Measurements from ENCODE around the gene CAMTA1.

DNA sequence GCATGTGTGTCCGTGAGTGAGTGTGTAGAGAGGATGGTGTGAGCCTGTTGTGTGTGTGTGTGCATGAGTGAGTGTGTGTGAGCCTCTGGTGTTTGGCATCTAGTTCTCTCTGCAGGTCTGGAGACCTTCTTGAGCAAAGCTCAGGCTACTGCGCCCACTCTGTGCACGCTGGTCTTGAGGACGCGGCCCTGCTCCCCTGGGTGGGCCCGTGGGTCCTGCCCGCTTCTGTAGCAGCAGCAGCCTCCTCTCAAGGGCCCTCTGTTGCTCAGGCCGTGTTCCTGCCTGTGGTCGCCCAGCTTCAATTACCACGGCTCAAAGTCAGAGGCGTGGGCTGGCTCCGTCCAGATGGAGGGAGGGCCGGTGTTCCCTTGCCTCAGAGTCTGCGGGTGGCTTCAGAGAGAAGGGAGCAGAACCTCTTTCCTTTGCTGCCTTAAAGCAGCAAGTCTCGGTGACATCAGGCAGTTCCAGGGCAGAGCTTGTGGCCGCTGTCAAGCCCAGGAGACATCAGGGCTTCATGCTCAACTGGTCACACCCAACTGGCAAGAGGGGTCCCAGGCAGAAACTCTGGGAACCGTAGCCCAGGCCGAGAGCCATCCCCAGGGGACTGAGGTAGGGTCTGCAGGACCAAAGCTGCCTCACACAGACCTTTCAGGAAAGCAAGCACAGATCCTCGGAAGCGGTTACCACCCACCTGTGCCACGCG is 715.3 kb downstream of the CAMTA1 start:
- TF ChIP-seq, protein P1, sequence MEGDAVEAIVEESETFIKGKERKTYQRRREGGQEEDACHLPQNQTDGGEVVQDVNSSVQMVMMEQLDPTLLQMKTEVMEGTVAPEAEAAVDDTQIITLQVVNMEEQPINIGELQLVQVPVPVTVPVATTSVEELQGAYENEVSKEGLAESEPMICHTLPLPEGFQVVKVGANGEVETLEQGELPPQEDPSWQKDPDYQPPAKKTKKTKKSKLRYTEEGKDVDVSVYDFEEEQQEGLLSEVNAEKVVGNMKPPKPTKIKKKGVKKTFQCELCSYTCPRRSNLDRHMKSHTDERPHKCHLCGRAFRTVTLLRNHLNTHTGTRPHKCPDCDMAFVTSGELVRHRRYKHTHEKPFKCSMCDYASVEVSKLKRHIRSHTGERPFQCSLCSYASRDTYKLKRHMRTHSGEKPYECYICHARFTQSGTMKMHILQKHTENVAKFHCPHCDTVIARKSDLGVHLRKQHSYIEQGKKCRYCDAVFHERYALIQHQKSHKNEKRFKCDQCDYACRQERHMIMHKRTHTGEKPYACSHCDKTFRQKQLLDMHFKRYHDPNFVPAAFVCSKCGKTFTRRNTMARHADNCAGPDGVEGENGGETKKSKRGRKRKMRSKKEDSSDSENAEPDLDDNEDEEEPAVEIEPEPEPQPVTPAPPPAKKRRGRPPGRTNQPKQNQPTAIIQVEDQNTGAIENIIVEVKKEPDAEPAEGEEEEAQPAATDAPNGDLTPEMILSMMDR (IDR thresholded peaks at IDR 0.05): no peak
- no peak for TF ChIP-seq POLR2AphosphoS5 (IDR thresholded peaks at IDR 0.05; ENCODE audit: low read depth, low read length)
- TF ChIP-seq, protein P2, sequence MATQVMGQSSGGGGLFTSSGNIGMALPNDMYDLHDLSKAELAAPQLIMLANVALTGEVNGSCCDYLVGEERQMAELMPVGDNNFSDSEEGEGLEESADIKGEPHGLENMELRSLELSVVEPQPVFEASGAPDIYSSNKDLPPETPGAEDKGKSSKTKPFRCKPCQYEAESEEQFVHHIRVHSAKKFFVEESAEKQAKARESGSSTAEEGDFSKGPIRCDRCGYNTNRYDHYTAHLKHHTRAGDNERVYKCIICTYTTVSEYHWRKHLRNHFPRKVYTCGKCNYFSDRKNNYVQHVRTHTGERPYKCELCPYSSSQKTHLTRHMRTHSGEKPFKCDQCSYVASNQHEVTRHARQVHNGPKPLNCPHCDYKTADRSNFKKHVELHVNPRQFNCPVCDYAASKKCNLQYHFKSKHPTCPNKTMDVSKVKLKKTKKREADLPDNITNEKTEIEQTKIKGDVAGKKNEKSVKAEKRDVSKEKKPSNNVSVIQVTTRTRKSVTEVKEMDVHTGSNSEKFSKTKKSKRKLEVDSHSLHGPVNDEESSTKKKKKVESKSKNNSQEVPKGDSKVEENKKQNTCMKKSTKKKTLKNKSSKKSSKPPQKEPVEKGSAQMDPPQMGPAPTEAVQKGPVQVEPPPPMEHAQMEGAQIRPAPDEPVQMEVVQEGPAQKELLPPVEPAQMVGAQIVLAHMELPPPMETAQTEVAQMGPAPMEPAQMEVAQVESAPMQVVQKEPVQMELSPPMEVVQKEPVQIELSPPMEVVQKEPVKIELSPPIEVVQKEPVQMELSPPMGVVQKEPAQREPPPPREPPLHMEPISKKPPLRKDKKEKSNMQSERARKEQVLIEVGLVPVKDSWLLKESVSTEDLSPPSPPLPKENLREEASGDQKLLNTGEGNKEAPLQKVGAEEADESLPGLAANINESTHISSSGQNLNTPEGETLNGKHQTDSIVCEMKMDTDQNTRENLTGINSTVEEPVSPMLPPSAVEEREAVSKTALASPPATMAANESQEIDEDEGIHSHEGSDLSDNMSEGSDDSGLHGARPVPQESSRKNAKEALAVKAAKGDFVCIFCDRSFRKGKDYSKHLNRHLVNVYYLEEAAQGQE (IDR thresholded peaks at IDR 0.05; ENCODE audit: insufficient read depth in 1 of 2, low read depth in 2 of 2, low read length in 1 of 2): no peak
- no peak for TF ChIP-seq SIN3A (IDR thresholded peaks at IDR 0.05; ENCODE audit: borderline replicate concordance, insufficient read depth, low read depth, low read length)
- no peak for TF ChIP-seq TCF7L2 (IDR thresholded peaks at IDR 0.05; ENCODE audit: low read depth, low read length)
